Mucosa of stomach (tissue), 1 donor: ENCODE data around the gene MRPL48.
"Not testable (repeated sequence)": the region's sequence is repeated elsewhere in the genome, so short reads cannot be mapped to it uniquely, and the experiment has no call there.

Experiments used
- H3K27me3 ChIP-seq: one replicate; pipeline ENCODE4 v1.7.0; 2013; ENCODE audit warnings: mild to moderate bottlenecking, low read length; ENCODE audit not compliant: control insufficient read depth, insufficient read depth
- H3K36me3 ChIP-seq: one replicate; pipeline ENCODE4 v1.7.0; 2013; ENCODE audit warnings: low read length; ENCODE audit not compliant: control insufficient read depth, insufficient read depth
- H3K4me1 ChIP-seq: one replicate; pipeline ENCODE4 v1.7.0; 2013; ENCODE audit warnings: mild to moderate bottlenecking, low read length; ENCODE audit not compliant: control insufficient read depth, insufficient read depth
- H3K4me3 ChIP-seq: one replicate; pipeline ENCODE4 v1.7.0; 2013; ENCODE audit warnings: low read length
- H3K9ac ChIP-seq: one replicate; pipeline ENCODE4 v1.7.0; 2013; ENCODE audit warnings: mild to moderate bottlenecking, low read length, moderate library complexity
- H3K9me3 ChIP-seq: one replicate; pipeline ENCODE4 v1.7.0; 2013; ENCODE audit warnings: mild to moderate bottlenecking, low read length, moderate library complexity; ENCODE audit not compliant: control insufficient read depth
- donor health status: Pancreatic carcinoma.

Gene MRPL48

DNA sequence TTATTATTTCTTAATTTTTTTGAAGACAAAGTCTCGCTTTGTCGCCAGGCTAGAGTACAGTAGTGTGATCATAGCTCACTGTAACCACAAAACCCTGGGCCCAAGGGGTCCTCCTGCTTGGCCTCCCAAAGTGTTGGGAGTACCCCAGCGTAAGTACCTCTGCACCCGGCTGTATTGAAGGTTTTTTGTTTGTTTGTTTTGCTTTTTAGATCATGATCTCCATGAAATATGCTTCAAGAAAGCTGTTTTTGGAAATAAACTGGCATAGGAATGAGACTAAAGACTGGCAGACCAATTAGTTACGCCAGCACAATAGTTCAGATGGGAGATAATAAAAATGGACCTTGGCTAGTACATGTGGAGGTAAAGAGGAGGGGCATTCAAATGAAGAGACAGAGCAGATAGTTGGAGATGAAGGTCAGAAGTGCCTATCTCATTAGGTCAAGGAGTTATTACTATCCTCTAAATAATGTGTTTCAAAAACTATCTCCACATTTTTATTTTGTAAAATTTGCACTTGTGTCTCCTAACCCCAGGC lies 4.1 kb upstream of the MRPL48 start:
- H3K9ac ChIP-seq, result no peak overlapping the region
- no peaks in the 10 kb centered on the region for H3K9me3 ChIP-seq
- H3K36me3 ChIP-seq, result no peaks in the 10 kb centered on the region
- peaks cover 9% of the 10 kb centered on the region for H3K4me1 ChIP-seq
- H3K4me3 ChIP-seq, result no peak overlapping the region
- H3K27me3 ChIP-seq, result no peaks in the 10 kb centered on the region

DNA sequence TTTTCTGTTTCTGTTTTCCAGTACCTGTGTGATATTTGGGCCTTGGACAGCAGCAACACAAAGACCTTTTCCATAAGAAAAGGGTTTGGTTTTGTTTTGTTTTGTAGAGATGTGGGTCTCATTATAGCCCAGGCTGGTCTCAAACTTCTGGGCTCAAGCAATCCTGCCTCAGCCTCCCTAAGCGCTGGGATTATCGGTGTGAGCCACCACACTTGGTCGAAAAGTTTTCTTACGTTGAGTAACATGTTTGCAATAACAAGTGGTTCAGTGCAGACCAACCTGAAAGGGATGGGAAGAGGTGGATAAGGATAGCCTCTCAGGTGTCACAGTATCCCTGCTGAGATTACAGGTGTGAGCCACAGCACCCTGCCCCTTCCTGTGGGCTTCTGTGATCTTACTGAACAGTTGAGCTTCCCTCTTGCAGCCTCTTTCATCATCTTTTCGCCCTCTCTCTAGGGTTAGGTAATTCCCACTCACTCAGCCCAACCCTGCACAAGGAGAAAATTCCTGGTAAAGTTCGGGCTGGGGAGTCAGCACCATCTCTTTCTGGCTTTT lies 3.5 kb upstream of the MRPL48 start:
- Histone ChIP-seq H3K9ac (no peak overlapping the region), H3K4me3 (no peak overlapping the region), H3K4me1 (peaks cover 3% of the 10 kb centered on the region), H3K27me3 (no peaks in the 10 kb centered on the region), H3K36me3 (no peaks in the 10 kb centered on the region), H3K9me3 (no peaks in the 10 kb centered on the region)

DNA sequence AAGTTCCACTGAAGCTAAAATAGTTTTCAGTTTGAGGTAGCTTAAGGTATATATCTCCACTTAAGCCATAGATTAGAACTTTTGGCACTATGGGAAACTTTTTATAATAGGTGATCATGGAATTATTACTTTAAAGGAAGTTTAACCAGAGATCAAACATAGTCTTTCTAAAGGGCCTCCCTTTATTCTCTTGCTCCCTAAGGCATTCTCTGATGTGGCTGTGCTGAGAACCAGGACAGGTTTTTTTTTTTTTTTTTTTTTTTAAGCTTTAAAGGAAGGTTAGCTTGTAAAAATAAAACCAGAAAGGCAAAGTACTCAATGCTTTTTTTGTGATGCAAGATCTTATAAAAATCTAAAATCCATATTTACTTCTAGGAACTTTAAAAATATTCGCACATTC lies 2.9 kb upstream of the MRPL48 start:
- no peak overlapping the region for H3K9ac ChIP-seq
- H3K36me3 ChIP-seq, result no peaks in the 10 kb centered on the region
- no peak overlapping the region for H3K4me3 ChIP-seq
- no peaks in the 10 kb centered on the region for H3K27me3 ChIP-seq
- peaks cover 3% of the 10 kb centered on the region for H3K4me1 ChIP-seq
- no peaks in the 10 kb centered on the region for H3K9me3 ChIP-seq

DNA sequence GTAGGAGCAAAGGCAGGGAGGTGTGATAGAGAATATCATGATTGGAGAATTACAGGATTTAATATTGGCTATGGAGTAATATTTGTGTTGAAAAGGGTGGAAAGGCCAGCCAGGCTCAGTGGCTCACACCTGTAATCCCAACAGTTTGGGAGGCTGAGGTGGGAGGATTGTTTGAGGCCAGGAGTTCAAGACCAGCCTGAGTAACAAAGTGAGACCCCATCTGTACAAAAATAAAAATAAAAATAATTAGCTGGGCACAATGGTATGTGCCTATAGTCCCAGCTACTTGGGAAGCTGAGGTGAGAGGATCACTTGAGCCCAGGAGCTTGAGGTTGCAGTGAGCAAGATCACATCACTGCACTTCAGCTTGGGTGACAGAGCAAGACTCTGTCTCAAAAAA lies 2.2 kb upstream of the MRPL48 start:
- not testable (repeated sequence) for H3K36me3 ChIP-seq, H3K9ac ChIP-seq, H3K9me3 ChIP-seq, H3K27me3 ChIP-seq, H3K4me3 ChIP-seq, H3K4me1 ChIP-seq

DNA sequence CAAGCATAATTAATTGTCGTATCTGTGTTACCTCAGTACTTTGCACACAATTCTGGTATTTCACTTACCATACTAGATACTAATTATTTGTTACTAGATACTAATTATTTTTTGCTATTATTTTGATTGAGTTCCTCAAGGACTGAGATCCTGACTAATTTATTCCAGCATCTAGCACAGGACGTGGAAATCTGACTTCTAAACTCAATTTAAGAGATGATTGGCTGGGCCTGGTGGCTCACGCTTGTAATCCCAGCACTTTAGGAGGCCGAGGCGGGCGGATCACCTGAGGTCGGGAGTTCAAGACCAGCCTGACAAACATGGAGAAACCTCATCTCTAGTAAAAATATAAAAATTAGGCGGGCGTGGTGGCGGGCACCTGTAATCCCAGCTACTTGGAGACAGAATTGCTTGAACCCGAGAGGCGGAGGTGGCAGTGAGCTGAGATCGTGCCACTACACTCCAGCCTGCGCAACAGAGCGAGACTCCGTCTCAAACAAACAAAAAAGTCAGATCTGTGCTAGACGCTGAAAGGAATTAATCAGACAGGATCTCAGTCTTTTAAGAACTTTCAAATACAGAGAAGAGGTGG lies 527 bp upstream of the MRPL48 start:
- H3K4me1 ChIP-seq, result peaks cover 8% of the 10 kb centered on the region

DNA sequence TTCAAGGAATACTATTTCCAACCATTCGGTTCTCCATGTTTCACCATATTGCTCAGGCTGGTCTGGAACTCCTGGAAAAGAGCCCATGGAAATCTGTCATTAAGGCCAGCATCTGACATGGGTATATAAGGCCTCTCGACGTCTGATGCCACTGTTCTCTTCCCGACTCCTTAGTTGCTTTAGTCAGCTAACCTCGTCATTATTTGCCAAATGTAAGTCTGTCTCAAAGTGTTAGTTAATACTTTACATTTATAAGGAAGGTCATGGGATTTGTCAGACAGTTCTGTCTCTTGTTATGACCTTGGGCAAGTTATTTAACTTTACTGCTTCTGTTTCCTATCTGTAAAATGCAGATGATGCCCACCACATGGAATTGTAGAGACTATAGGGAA lies 1.6 kb downstream of the MRPL48 start:
- H3K9ac ChIP-seq, result no peak overlapping the region
- no peak overlapping the region for H3K4me3 ChIP-seq

More for the DNA sequence above, 527 bp upstream of the MRPL48 start:
- H3K27me3 ChIP-seq, result no peaks in the 10 kb centered on the region
- H3K9me3 ChIP-seq, result no peaks in the 10 kb centered on the region
- peak overlapping the region; percentile 79 for H3K4me3 ChIP-seq
- peak overlapping the region; percentile 89 for H3K9ac ChIP-seq
- H3K36me3 ChIP-seq, result no peaks in the 10 kb centered on the region

DNA sequence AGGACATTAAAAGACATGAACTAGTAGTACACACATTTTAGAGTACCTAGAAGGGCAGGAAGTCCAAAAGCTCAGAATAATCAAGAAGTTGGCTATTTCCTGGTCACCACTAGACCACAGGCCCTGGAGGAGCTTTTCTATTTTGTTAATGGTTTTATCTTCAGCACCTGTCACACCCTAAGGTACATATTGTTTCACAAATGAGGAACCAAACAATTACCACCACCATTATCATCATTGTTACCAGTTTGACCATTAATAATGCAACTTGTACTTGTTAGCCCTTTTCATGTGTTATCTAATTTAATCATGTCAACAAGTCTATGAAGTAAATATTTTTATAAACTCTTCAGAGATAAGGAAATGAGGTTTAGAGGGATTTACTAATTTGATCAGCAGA lies 4.9 kb downstream of the MRPL48 start:
- Histone ChIP-seq H3K4me3 (no peak overlapping the region), H3K27me3 (no peaks in the 10 kb centered on the region), H3K9ac (no peak overlapping the region), H3K36me3 (no peaks in the 10 kb centered on the region), H3K4me1 (peaks cover 13% of the 10 kb centered on the region), H3K9me3 (no peaks in the 10 kb centered on the region)

More for the DNA sequence above, 1.6 kb downstream of the MRPL48 start:
- peaks cover 13% of the 10 kb centered on the region for H3K4me1 ChIP-seq
- H3K36me3 ChIP-seq, result no peaks in the 10 kb centered on the region
- no peaks in the 10 kb centered on the region for H3K27me3 ChIP-seq
- no peaks in the 10 kb centered on the region for H3K9me3 ChIP-seq

DNA sequence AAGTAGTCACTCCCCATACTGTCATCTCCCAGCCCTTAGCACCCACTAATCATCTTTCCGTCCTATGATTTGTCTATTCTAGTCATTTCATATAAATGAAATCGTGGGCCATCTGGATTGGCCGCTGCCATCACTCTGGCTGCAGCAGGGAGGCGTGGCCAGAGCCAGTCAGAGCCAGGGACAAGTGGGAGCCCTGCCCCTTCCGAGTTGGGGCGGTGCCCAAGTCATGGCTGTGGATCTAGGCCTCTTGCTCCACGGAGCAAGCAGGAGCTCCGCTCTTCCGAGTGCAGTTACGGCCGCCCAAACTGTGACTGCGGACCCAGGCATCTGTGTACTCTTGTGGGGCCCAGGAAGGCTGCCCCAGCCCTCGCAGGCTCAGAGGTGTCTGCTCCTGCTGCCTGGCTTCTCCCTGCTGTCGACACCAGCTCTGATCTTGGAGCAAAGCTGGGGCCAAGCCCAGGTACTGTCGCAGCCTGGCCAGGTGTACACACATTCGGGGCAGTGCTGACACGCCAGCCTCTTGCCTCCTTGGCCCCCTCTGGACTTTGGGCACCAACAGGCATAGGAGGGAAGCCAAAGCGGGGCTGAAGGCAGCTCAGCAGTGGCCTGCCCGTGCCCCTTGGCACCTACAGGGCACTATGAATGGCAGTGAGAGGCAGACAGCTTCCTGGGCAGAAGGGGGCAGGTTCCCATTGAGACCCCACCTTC lies 8.4 kb downstream of the MRPL48 start:
- no peaks in the 10 kb centered on the region for H3K36me3 ChIP-seq
- no peaks in the 10 kb centered on the region for H3K27me3 ChIP-seq
- no peak overlapping the region for H3K4me3 ChIP-seq
- H3K9ac ChIP-seq, result no peak overlapping the region
- no peaks in the 10 kb centered on the region for H3K9me3 ChIP-seq
- H3K4me1 ChIP-seq, result peaks cover 13% of the 10 kb centered on the region

DNA sequence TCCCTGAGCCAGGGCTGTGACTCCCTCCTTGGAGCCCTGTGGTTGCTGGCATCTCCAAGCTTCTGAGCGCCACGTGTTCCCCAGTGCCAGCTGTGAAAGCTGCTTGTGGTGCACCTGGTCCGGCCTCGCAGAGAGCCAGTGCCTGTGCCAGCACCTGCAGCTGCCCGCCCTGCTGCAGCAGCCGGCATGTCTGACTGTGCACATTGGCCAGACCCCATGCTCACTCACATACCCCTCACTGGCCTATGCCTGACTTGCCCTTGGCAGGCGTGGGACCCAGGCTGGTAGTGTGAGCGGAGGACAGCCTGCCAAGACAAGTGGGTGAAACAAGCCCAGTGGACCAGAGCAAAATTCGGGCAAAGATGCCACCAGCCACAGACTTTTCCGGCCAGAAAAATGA lies 9.8 kb downstream of the MRPL48 start:
- peaks cover 2% of the 10 kb centered on the region for H3K4me1 ChIP-seq
- no peaks in the 10 kb centered on the region for H3K36me3 ChIP-seq
- no peak overlapping the region for H3K9ac ChIP-seq
- H3K27me3 ChIP-seq, result no peaks in the 10 kb centered on the region
- H3K4me3 ChIP-seq, result no peak overlapping the region
- H3K9me3 ChIP-seq, result no peaks in the 10 kb centered on the region

DNA sequence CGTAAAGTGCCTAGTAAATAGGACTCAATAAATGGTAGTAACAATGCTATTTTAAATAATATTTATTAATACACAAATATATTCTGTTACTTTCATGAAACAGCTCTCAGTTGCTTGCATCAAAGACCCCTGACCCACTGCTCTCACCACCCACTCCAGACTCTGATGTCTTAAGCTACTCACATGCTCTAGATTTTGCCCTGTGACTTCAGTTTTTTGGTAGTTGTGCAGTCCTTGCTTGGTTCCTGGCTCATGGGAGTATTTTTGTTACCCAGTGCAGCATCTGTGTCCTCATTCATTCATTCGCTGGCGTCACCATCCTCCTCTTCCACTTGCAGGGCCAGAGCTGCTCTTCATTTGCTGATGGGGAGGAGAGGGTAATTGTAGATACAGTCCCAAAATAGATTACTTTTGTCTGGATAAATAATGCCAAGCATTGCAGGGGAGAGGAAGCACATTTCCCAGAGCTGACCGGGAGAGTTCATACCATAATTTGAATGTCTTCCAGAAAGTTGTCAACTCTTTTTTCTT lies 12.7 kb downstream of the MRPL48 start:
- Histone ChIP-seq H3K27me3 (no peaks in the 10 kb centered on the region), H3K9ac (no peak overlapping the region), H3K4me1 (no peaks in the 10 kb centered on the region), H3K9me3 (no peaks in the 10 kb centered on the region), H3K4me3 (no peak overlapping the region), H3K36me3 (no peaks in the 10 kb centered on the region)

DNA sequence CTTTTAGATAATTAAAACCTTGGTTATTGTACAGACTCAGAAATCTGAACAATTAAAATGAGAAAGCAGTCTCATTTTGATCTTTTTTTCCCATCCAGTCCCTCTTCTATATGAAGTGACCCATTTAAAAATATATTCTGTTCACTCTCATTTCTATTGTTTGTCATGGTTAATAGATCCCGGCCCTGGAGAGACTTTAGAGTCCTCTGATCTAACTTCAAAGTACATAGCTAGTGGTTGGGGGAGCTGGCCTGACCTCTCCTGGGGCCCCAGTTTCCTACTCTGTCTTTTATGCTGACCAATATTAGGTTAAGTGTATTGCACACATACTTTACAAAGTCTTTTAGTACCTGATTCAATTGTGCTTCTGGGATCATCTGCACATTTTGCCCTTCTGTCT lies 13.5 kb downstream of the MRPL48 start:
- Histone ChIP-seq H3K4me3 (no peak overlapping the region), H3K9ac (no peak overlapping the region), H3K27me3 (no peaks in the 10 kb centered on the region), H3K9me3 (no peaks in the 10 kb centered on the region), H3K36me3 (no peaks in the 10 kb centered on the region), H3K4me1 (no peaks in the 10 kb centered on the region)

DNA sequence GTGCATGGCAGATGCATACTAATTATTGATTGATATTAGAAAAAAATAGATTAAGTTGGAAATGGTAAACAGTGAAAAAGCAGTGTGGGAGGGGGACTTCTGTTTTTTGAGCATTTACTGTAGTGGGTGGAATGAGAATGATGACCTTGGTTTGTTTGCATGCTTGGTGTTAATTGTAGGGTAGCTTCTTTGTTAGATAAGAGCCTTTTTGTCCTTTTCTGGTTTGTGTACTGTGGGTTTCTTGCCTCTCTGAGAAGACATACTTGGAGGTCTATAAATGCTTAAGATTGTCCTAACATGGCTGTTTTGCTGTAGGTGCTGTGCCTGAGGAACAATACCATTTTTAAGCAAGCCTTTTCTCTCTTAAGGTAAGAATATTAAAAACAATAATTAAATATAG lies 17.0 kb downstream of the MRPL48 start:
- H3K36me3 ChIP-seq, result no peaks in the 10 kb centered on the region

More for the DNA sequence above, 17.0 kb downstream of the MRPL48 start:
- H3K9ac ChIP-seq, result no peak overlapping the region
- no peak overlapping the region for H3K4me3 ChIP-seq
- no peaks in the 10 kb centered on the region for H3K27me3 ChIP-seq
- H3K4me1 ChIP-seq, result no peaks in the 10 kb centered on the region
- H3K9me3 ChIP-seq, result no peaks in the 10 kb centered on the region
